H9 (cell line): ENCODE results near the gene PREPL. TPM values are rescaled to one million over a fixed set of nuclear protein-coding genes. Genes with fewer than 3 reads are reported as not detected.

ENCODE experiments used
- DNase-seq: peaks from one replicate; pipeline ENCODE4 v3.0.0-alpha.2; 2017
- H2AFZ ChIP-seq: one replicate; pipeline ENCODE4 v1.6.1; 2013; ENCODE audit warnings: mild to moderate bottlenecking, low read length, control low read depth, moderate library complexity
- H2AK5ac ChIP-seq: 2 replicates; pipeline ENCODE4 v1.6.1; 2013; ENCODE audit warnings: low read length, control low read depth, mixed read lengths; ENCODE audit not compliant: insufficient read length
- H2BK120ac ChIP-seq: one replicate; pipeline ENCODE4 v1.6.1; 2013; ENCODE audit warnings: low read depth, mild to moderate bottlenecking, low read length, control low read depth, inconsistent platforms; ENCODE audit not compliant: poor library complexity, severe bottlenecking
- H2BK12ac ChIP-seq: 2 replicates; pipeline ENCODE4 v1.6.1; 2013; ENCODE audit warnings: low read length, control low read depth, mixed read lengths, low read depth; ENCODE audit not compliant: insufficient read length
- H2BK15ac ChIP-seq: 2 replicates; pipeline ENCODE4 v1.6.1; 2013; ENCODE audit warnings: low read depth, low read length, control low read depth
- H2BK20ac ChIP-seq: one replicate; pipeline ENCODE4 v1.6.1; 2013; ENCODE audit warnings: low read depth, mild to moderate bottlenecking, low read length, control low read depth, inconsistent platforms; ENCODE audit not compliant: poor library complexity, severe bottlenecking
- H2BK5ac ChIP-seq: 2 replicates; pipeline ENCODE4 v1.6.1; 2013; ENCODE audit warnings: low read length, control low read depth, mixed read lengths; ENCODE audit not compliant: insufficient read length
- H3K14ac ChIP-seq: 2 replicates; pipeline ENCODE4 v1.6.1; 2013; ENCODE audit warnings: low read length, control low read depth; ENCODE audit not compliant: insufficient read depth
- H3K18ac ChIP-seq: 2 replicates; pipeline ENCODE4 v1.6.1; 2013; ENCODE audit warnings: low read depth, mild to moderate bottlenecking, mixed read lengths, low read length, control low read depth; ENCODE audit not compliant: insufficient read length
- H3K23ac ChIP-seq: 2 replicates; pipeline ENCODE4 v1.6.1; 2013; ENCODE audit warnings: low read length, control low read depth, mixed read lengths, low read depth; ENCODE audit not compliant: insufficient read length
- H3K23me2 ChIP-seq: 2 replicates; pipeline ENCODE4 v1.6.1; 2013; ENCODE audit warnings: low read depth, mild to moderate bottlenecking, mixed read lengths, low read length, control low read depth; ENCODE audit not compliant: insufficient read length, poor library complexity, severe bottlenecking
- H3K27ac ChIP-seq: 2 replicates; pipeline ENCODE4 v1.5.1; 2013; ENCODE audit warnings: low read length, control low read depth, mixed read lengths, low read depth; ENCODE audit not compliant: insufficient read length
- H3K27me3 ChIP-seq: 2 replicates; pipeline ENCODE4 v1.6.1; 2013; ENCODE audit warnings: low read length, control low read depth, inconsistent platforms; ENCODE audit not compliant: insufficient read depth
- H3K4ac ChIP-seq: 2 replicates; pipeline ENCODE4 v1.6.1; 2013; ENCODE audit warnings: low read depth, mild to moderate bottlenecking, control low read depth, inconsistent platforms, low read length, moderate library complexity
- H3K4me1 ChIP-seq: 2 replicates; pipeline ENCODE4 v1.6.1; 2013; ENCODE audit warnings: low read length, control low read depth, inconsistent platforms; ENCODE audit not compliant: insufficient read depth
- H3K4me2 ChIP-seq: 2 replicates; pipeline ENCODE4 v1.6.1; 2013; ENCODE audit warnings: low read length, control low read depth, mixed read lengths; ENCODE audit not compliant: insufficient read length, insufficient read depth
- H3K56ac ChIP-seq: 2 replicates; pipeline ENCODE4 v1.6.1; 2013; ENCODE audit warnings: low read depth, mild to moderate bottlenecking, mixed read lengths, low read length, control low read depth; ENCODE audit not compliant: insufficient read length
- H3K79me1 ChIP-seq: 2 replicates; pipeline ENCODE4 v1.6.1; 2013; ENCODE audit warnings: low read depth, mild to moderate bottlenecking, moderate library complexity, low read length, control low read depth, inconsistent platforms; ENCODE audit not compliant: insufficient read depth, poor library complexity, severe bottlenecking
- H3K79me2 ChIP-seq: 2 replicates; pipeline ENCODE4 v1.6.1; 2013; ENCODE audit warnings: low read length, control low read depth, inconsistent platforms; ENCODE audit not compliant: insufficient read depth
- H3K9ac ChIP-seq: 2 replicates; pipeline ENCODE4 v1.6.1; 2013; ENCODE audit warnings: low read length, control low read depth, mixed read lengths; ENCODE audit not compliant: insufficient read length; ENCODE audit errors: extremely low read depth
- H3K9me3 ChIP-seq: one replicate; pipeline ENCODE4 v1.6.1; 2013; ENCODE audit warnings: low read depth, low read length, inconsistent platforms; ENCODE audit not compliant: control insufficient read depth
- H3T11ph ChIP-seq: one replicate; pipeline ENCODE4 v1.6.1; 2013; ENCODE audit warnings: mild to moderate bottlenecking, low read length, control low read depth, inconsistent platforms
- H4K20me1 ChIP-seq: one replicate; pipeline ENCODE4 v1.6.1; 2013; ENCODE audit not compliant: control insufficient read depth, insufficient read length, insufficient read depth
- H4K5ac ChIP-seq: 2 replicates; pipeline ENCODE4 v1.6.1; 2013; ENCODE audit warnings: low read depth, mild to moderate bottlenecking, mixed read lengths, low read length, control low read depth; ENCODE audit not compliant: insufficient read length
- H4K8ac ChIP-seq: replicated peaks from 2 replicates; pipeline ENCODE4 v1.6.1; 2013; ENCODE audit warnings: low read length, control low read depth, mixed read lengths, low read depth; ENCODE audit not compliant: insufficient read length
- H4K91ac ChIP-seq: 2 replicates; pipeline ENCODE4 v1.6.1; 2013; ENCODE audit warnings: low read depth, mild to moderate bottlenecking, moderate library complexity, mixed read lengths, low read length, control low read depth; ENCODE audit not compliant: insufficient read length
- H3K27ac Mint-ChIP-seq, 3 experiments: 2 replicates in 2 of 3; 3 replicates in 1 of 3; pipeline ENCODE4 v1.8.0; 2020 to 2021; ENCODE audit warnings: mixed read lengths in 3 of 3, mild to moderate bottlenecking in 1 of 3, moderate library complexity in 1 of 3
- H3K27me3 Mint-ChIP-seq: 2 replicates; pipeline ENCODE4 v1.8.0; 2021; ENCODE audit warnings: low read depth, mild to moderate bottlenecking, moderate library complexity, mixed read lengths
- H3K36me3 Mint-ChIP-seq, 3 experiments: 2 replicates in 2 of 3; 3 replicates in 1 of 3; pipeline ENCODE4 v1.8.0; 2020 to 2021; ENCODE audit warnings: low read depth in 3 of 3, mixed read lengths in 3 of 3; ENCODE audit not compliant: insufficient read depth in 1 of 3
- H3K4me1 Mint-ChIP-seq, 2 experiments: 2 replicates each; pipeline ENCODE4 v1.8.0; 2020; ENCODE audit warnings: mixed read lengths in 2 of 2
- H3K4me3 Mint-ChIP-seq, 2 experiments: 2 replicates in 1 of 2; 3 replicates in 1 of 2; pipeline ENCODE4 v1.8.0; 2020 to 2021; ENCODE audit warnings: mild to moderate bottlenecking in 2 of 2, mixed read lengths in 2 of 2, moderate library complexity in 1 of 2
- H3K9me3 Mint-ChIP-seq, 2 experiments: 2 replicates in 1 of 2; 3 replicates in 1 of 2; pipeline ENCODE4 v1.8.0; 2020; ENCODE audit warnings: mild to moderate bottlenecking in 2 of 2, mixed read lengths in 2 of 2, moderate library complexity in 1 of 2
- CTCF ChIP-seq: fragments of 200-600 bp; sonication (generic); conservative IDR thresholded peaks from 3 replicates; pipeline ENCODE4 v1.8.0; 2021; ENCODE audit warnings: antibody characterized with exemption, mild to moderate bottlenecking
- WGBS: extraction: QIAGEN DNeasy Blood & Tissue Kit; methylation state at CpG from one replicate; pipeline ENCODE4 v1.1.7; 2013; ENCODE audit warnings: missing lambda C conversion rate, low lambda C conversion rate, mixed read lengths; ENCODE audit not compliant: insufficient read length; ENCODE audit errors: extremely low coverage; 5-methylcytosine and 5-hydroxymethylcytosine counted together
- total RNA-seq: library from RNA; stranded (reverse); gene quantifications from 2 replicates; pipeline ENCODE4 v1.2.1, GENCODE V29; 2021

The PREPL gene
- total RNA-seq, 1 experiment from 2014 or later, result 30.1 TPM

- Histone ChIP-seq H3K79me2 (no peaks in the 10 kb centered on the region), H3K4me2 (no peak overlapping the region), H3K79me1 (no peaks in the 10 kb centered on the region), H2BK20ac (no peak overlapping the region), H4K8ac (no peak overlapping the region), H2BK120ac (no peak overlapping the region), H3K23me2 (no peaks in the 10 kb centered on the region), H3T11ph (no peak overlapping the region), H2BK15ac (no peak overlapping the region), H4K5ac (no peak overlapping the region), H4K91ac (no peak overlapping the region), H3K23ac (no peak overlapping the region), H3K27me3 (no peaks in the 10 kb centered on the region), H3K56ac (no peak overlapping the region), H3K14ac (no peak overlapping the region), H3K4ac (no peak overlapping the region), H2AK5ac (no peak overlapping the region), H2BK5ac (no peak overlapping the region), H3K9ac (no peak overlapping the region), H3K18ac (no peak overlapping the region), H3K4me1 (no peaks in the 10 kb centered on the region), H3K9me3 (no peaks in the 10 kb centered on the region), H4K20me1 (no peaks in the 10 kb centered on the region), H2BK12ac (no peak overlapping the region), H3K27ac (no peak overlapping the region), H2AFZ (no peak overlapping the region)
- Mint-ChIP-seq H3K36me3 (no peaks in the 10 kb centered on the region), H3K27ac (0 out of 7 replicates have a peak overlapping the region, but pooled peaks of 1 of the 3 experiments have one; percentile 5), H3K4me3 (no peak overlapping the region; a peak in 1 of 5 replicates), H3K27me3 (no peaks in the 10 kb centered on the region), H3K4me1 (no peaks in the 10 kb centered on the region), H3K9me3 (no peaks in the 10 kb centered on the region)
- no peak for DNase-seq
- WGBS, result no CpG with 5 or more reads among the region's 1 CpG
- TF ChIP-seq CTCF, result no peak
Observed at GRCh38 chr2:44283116-44283666, 78.1 kb downstream of the PREPL start.
